HTR-8/SVneo (cell line): ENCODE results near the gene NFKB2.

ENCODE experiments used
- DNase-seq: peaks from one replicate; pipeline ENCODE4 v3.0.0; 2011; ENCODE audit warnings: low spot score, mixed read lengths; ENCODE audit not compliant: insufficient read length
- FAIRE-seq: peaks from 2 replicates; lab custom pipeline; 2011; peaks lifted over from hg19 to GRCh38; lab: Jason Lieb, UNC

The NFKB2 gene

DNA sequence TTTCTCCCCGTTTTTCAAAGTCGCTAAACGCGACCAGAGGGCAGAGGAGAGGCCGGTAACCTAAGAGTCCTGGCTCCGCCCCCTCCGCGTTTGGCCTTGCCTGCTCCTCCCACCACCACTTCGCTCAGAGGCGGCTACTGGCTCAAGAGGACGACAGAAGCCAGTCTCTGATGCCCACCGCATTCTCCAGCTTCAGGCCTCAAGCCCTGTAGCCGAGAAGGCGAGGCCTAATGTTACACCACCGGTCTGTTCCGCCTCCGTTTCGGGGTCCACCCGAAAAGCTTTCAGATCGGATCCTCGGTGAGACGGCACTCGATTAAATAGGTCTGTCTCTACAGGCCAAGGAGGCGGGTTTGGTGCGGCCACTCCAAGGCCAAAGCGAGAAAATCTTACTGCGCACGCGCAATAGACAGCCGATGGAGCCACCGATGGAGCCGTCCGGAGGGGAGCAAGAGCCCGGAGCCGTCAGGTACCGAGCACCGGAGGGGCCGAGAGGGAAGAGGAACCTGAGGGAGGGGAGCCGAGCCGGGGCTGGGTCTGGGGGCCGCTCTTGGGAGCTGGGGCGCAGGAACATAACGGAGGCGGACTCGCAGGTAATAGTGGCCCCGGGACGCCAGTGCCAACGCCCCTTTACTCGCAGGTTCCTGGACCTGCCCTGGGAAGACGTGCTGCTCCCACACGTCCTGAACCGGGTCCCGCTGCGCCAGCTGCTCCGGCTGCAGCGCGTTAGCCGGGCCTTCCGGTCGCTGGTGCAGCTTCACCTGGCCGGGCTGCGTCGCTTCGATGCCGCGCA, 25.4 kb downstream of the NFKB2 start, which contains the start of gene FBXL15:
FBXL15 (plus strand) TSS at position 123 of the 793 bp plus-strand sequence; CDS start at position 417, 294 bp downstream.
- peak; percentile 86 for FAIRE-seq
- DNase-seq = peak; percentile 94

DNA sequence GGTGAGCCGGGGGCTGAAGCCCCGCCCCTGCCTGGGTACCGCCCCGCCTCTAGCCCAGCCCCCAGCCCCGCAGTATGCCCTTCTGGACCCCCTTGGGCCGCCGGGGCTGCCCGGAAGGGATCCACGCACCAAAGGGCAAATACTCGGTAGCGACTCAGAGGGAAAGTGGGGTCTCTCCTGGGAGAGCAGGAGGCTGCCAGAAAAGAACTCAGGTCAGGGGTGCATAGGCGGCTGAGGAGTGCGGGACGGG, 25.9 kb downstream of the NFKB2 start:
- DNase-seq (no peak), FAIRE-seq (no peak)

DNA sequence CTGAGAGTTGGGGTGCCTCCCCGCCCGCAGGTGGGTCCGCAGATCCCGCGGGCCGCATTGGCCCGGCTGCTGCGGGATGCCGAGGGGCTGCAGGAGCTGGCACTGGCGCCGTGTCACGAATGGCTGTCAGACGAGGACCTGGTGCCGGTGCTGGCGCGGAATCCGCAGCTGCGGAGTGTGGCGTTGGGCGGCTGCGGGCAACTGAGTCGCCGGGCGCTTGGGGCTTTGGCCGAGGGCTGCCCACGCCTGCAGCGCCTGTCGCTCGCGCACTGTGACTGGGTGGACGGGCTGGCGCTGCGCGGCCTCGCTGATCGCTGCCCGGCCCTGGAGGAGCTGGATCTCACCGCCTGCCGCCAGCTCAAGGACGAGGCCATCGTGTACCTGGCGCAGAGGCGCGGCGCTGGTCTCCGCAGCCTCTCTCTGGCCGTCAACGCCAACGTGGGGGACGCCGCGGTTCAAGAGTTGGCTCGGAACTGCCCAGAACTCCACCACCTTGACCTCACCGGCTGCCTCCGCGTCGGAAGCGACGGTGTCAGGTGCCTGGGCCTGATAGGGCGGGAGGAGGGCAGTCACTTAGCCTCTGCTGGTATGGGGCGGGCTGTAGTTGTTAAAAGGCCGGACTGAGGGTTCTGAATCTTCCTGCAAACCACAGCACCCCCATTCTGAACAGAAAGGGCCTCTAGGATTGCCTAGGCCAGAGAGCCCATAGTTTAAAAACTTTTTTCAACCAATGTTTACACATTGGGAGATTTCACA, 26.4 kb downstream of the NFKB2 start:
- peak; percentile 4 for FAIRE-seq
- DNase-seq = no peak

DNA sequence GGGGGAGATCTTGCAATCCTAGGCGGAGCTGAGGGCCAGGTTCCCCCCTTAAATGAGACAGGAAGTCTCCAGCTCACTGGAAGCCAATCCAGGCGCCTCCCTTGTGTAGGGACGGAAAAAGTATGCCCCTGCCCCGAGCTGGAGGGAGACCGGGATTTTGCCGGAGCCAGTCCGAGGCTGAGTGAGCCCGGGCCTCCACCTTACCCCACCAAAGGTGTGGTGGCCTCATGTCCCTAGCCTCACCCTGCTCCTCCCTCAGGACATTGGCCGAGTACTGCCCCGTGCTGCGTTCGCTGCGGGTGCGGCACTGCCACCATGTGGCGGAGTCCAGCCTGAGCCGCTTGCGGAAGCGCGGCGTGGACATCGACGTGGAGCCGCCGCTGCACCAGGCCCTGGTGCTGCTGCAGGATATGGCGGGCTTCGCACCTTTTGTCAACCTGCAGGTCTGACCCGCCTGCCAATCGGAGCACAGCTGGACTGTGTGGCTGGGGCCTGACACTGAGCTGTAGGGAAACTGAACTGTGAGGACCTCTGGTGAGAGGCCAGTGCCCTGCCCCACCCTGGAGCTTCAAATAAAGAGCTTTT, 27.1 kb downstream of the NFKB2 start:
- FAIRE-seq (no peak), DNase-seq (no peak)

DNA sequence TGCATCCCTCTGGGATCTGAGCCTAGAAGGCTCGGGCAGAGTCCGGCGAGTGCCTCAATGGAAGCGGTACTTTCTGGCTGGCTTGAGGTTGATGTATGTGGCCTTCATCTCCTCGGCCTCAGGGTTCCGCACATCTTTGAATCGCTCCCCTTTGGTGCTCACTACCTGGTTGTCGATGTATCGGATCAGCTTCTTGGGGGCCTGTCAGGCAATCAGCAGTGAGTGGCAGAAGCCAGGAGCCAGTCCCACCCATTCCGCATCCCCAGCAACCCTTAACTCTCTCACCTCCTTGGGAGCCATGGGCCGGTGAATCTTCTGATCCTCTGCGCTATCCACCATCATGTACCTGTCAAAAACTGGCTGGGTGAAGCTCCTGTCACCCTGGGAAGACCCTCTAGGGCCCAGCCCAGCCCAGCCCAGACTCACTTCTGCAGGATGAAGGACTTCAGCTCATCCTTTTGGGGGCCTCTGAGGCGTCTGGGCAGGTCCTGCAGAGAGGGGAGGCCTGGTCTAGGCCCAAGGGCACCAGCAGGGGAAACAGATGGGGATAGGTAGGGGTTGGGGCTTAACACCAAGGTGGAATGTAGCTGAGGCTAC, 28.0 kb downstream of the NFKB2 start:
- FAIRE-seq = no peak
- DNase-seq = no peak

DNA sequence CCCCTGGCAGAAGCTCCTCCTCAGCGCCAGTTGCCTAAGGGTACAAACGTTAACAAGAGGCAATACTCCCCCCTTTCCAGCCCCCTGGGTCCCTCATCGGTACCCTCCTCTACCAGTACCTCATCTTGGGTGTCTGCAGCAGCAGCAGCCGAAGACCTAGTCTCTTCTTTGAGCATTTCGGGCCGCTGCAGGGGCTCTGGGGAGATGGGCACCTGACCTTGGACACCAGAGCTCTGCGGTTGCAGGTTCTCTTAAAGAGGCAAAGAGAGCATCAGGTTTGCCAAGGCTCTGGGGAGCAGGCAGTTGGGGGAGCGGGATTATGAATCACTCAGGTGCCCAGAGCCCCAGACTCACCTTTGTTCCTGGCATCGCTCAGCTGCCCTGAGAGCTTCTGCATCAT, 28.6 kb downstream of the NFKB2 start:
- DNase-seq (no peak), FAIRE-seq (no peak)

DNA sequence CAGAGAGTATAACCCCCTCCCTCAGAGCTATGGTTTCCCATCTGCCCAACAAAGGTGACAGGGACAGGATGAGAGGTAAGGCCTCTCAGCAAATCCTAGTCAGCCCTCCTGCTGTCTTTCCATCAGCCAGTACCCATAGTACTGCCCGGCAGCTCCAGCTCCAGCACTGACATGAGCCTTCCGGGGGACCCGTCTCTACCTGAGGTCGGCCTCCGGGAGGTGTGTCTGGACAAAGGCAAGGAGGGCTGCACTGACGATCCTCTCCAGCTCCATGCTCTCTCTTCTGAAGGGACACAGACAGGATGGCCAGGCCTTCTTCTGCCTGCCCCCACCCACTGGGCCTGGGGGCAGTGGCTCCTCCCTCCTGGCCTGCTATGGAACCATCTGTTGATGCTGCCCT, 29.4 kb downstream of the NFKB2 start:
- DNase-seq = no peak
- FAIRE-seq = no peak

DNA sequence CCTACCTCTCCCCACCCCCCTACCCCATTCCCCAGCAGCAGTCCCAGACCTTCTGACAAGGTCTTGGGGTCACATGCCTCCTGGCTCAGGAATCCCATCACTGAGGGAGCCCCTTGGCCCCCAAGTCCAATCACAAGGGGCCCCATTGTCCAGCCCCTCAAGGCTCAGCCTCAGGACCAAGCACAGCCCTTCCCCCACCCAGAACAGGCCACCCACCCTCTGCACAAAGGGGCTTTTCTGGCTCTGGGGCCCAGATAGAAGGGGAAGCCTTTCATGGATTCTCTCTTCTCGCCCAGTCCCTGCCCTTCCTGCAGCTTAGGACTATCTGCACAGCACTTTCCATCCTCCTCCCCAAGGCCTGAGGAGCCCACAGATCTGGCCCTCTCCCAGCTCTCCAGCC, 29.9 kb downstream of the NFKB2 start:
- DNase-seq = no peak

DNA sequence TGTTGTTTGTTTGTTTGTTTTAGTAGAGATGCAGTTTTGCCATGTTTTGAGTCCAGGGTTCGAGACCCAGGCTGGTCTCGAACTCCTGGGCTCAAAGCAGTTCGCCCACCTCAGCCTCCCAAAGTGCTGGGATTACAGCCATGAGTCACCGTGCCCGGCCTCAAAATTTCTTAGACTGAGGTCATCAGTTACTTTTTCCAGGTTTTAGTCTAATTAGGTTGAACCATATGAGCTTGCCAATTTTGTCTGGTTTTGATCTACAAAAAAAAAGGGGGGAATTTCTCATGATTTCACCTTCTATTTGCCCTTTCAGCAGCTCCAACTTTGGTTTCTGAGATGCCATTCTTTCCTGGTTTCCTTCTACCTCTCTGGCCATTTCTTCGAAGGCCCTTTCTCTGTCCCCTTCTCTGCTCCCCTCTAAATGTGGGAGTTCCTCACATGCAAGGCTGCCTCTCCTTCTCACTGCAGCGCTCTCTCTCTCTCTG, 31.3 kb downstream of the NFKB2 start:
- FAIRE-seq = no peak
- DNase-seq = no peak

More for the DNA sequence above, 29.9 kb downstream of the NFKB2 start:
- no peak for FAIRE-seq

DNA sequence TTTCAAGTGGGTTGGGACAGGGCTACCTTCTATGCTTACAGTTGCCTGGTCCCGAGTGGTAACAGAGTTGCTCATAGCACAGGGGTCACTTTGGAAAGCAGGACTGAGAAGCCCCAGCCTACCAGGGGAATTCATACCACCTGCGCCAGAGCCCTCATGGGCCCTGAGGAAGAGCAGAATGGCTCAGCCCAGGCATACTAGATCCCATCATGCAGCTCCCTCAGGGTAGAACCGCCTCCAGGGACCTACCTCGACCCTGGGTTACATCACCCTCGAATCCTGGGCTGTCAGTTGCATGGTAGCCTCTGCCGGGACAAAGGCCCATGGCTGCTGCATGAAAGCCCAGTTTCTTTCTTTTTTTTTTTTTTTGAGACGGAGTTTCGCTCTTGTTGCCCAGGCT, 34.0 kb downstream of the NFKB2 start:
- no peak for FAIRE-seq

DNA sequence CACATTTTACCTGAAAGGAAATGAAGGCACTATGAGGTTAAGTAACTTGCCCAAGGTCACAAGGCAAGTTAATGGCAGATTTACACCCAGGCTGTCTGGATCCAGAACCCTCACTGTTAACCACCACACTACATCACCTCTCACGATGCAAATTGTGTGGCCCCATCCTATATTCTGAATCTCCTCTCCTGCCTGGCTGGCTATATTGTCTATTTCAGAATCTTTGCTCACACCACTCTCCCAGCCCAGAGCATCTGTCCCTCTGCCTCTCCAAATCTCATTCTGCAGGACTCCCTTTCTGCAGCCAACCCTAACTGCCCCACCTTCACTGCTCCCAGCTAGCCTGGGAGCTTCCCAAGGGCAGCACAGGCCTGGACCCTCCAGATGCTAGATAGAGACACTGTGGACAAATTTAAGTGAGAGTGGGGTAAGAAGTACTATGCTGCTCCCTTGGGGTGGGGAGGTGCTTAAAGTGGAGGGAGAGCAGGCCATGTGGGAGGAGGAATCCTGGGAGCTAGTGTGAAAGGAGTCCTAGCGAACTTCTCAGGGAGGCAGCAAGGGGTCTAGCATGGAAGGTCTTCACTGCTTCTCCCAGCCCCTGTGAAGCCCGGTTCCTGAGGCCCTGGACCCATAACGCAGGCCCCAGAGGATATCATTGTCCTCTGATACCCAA, 36.1 kb downstream of the NFKB2 start:
- DNase-seq (no peak), FAIRE-seq (no peak)

More for the DNA sequence above, 34.0 kb downstream of the NFKB2 start:
- DNase-seq = no peak

DNA sequence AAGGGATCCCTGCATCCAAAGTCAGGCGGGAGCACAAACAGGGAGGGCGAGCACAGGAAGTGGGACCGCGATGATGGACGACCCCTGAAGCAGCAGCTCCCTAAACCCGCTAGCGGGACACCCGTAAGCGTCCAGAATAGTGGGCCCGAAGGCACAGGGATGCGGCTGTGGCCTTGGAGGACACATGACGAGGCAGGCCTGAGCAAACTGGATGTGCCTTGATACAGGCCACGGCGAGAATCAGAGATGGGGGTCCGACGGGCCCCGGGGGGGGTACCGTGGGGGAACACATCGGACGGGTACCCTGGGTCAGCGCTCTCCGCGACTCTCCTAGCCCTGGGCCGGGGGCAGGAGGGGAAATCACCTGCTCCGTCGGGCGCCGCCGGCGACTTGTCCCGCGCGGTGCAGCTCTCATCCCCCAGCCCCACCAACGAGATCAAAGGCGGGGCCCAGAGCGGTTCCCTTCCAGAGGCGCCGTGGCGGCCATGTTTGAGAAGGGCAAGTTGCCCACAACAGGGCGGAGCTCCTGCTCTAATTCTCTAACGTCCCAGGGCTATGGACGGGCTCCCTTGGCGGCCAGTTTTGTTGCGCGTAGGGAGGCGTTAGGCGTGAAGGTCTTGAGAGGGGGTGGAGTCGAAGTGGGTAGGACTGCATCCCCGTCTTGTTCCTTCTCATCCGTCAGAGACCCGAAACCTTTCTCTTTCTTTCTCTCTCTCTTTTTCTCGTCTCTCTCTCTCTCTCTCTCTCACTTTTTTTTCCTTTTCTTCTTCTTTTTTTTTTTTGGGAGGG, 36.9 kb downstream of the NFKB2 start, which contains the start of gene CUEDC2:
CUEDC2 (minus strand) TSS at position 413 of the 789 bp plus-strand sequence. CDS start 7,386 bp downstream, outside the sequence.
- FAIRE-seq (peak; percentile 91), DNase-seq (peak; percentile 96)

DNA sequence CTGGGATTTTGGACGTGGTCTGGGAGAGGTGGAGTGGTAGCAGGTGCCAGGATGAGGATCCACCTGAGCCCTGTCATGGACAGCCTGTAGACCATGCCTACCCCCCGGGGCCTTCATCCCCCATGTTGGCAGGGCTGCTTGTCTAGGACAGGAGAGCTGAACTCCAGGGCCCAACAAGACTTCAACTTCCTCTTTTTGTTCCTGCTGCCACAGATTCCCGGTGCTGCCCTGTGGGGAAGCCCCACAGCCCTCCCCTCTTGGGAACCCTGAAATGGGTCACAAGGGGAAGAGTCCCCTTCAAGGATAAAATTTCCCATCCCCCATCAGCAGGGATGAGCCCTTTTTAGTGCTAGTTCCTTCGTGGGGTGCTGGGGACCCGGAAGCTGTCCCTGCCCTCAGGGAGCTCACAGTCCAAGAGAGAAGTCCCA, 38.1 kb downstream of the NFKB2 start:
- no peak for FAIRE-seq
- no peak for DNase-seq

DNA sequence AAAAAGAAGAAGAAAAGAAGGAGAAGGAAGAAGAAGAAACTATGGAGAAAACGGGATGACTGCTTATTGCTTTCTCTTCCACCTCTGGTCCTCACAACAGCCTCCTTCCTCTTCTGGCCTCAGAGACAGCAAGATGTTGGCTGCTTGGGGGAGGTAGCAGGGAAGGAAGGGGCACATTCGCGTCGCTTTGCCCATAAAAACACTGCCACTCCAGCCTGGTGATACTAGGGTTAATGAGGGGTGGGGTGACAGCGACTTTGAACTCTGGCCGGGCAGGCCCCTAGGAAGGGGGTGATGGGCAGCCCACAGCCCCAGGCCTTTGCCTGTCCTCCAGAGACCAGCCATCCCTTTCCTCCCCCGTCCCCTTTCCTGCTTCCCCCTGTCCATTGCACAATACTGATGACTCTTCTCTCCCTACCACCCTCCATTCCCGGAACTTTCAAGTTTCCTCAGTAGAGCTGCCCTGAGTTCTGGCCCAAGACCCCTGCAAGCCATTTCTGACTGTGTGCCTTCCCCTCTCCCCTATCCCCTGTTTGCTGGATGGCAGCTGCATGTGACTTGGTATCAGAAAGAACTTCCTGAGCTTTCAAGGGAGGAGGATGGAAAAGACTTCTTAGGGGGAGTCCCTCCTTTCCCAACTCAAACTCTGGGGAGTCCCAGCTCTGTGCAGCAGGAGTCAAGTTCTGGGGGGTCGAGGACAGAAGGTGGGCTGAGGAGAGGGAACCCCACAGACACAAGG, 39.1 kb downstream of the NFKB2 start:
- peak; percentile 40 for DNase-seq
- no peak for FAIRE-seq

DNA sequence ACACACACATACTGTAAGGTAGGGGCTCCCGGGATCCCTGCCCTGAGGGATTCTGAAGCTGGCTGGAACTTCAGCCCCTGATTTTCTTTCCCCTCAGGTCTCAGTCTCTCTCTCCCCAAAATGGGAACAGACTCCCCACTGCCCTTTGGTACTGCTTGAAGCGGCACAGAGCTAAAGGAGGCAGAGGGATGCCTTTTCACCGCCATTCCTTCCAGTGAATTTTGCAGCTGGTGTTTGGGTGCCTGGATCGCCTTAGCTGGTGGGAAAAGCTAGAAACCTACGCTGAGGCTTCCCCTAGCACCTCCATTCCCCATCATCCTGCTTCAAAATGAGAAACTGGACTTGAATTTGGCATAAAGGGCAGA, 39.6 kb downstream of the NFKB2 start:
- no peak for DNase-seq
- no peak for FAIRE-seq

DNA sequence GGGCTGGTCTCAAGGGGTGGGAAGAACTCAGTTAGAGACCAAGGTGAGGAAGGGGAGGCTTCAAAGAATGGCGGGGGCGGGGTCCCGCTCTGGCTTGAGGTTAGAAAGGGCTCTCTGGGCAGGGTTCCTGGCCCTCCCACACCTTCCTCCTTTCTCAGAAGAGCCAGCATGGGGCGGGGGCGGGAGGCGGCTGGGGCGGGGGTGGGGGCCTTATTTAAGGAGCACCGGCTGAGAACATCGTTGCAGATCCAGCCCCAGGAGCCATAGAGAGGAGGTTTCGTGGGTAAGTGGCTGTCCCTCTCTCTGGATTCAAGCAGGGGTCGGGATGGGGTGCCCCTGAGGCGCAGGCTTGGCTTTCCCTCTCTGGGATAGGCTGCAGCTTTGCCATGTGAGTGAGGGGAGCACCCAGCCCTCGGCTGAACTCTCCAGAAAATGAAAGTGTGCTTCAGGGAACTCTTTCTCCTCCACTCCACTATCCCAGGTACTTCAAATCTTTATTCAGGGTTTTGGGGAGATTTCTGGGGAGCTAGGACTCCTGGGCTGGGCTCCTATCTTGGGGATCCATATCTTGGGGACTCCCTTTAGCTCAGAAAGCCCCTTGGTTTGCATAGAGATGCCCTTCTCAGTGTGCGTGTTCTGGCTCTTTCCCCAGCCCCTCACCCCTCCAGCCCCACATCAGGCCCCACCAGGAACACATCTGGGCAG, 40.2 kb downstream of the NFKB2 start:
- no peak for DNase-seq

DNA sequence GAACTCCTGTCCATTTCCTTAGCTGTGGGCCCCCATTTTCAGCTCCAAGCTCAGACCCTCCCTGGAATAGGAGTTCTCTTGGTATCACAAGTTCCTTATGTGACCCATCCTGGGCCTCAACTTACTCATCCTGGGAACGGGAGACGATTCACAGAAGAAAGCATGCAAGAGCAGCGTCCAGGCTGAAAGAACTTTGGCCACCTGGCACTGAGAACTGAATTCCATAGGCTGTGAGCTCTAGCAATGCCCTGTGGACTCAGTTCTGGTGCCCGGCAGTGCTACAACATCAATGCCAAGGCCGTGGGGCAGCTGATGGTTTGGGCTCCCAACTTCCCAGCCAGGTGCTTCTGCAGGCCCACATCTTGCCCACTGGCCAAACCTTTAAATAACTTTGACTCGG, 40.8 kb downstream of the NFKB2 start:
- no peak for FAIRE-seq
- no peak for DNase-seq

More for the DNA sequence above, 40.2 kb downstream of the NFKB2 start:
- FAIRE-seq = no peak

DNA sequence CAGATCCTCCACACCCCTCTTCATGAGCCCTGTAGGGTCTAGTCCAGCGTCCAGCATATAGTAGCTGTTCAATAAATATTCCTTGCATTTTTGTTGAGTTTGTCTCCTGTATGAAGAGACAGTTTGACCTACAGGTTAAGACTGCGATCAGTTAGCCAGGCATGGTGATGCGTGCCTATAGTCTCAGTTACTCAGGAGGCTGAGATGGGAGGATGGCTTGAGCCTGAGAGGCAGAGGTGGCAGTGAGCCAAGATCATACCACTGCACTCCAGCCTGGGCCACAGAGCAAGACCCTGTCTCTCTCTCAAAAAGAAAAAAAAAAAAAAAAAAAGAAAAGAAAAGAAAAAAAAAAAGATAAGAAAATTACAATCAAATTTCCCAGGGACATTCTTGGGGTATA, 42.0 kb downstream of the NFKB2 start:
- FAIRE-seq (no peak), DNase-seq (no peak)
